SK-N-DZ (cell line): Measurements from ENCODE around the gene PLEKHA3. TPM values are rescaled to one million over a fixed set of nuclear protein-coding genes. Genes with fewer than 3 reads are reported as not detected.
"Not testable (repeated sequence)": the region's sequence is repeated elsewhere in the genome, so short reads cannot be mapped to it uniquely, and the experiment has no call there.

Source experiments
- DNase-seq: peaks from one replicate; pipeline ENCODE4 v3.0.0-alpha.2; 2015; ENCODE audit warnings: low spot score
- polyA plus RNA-seq, 2 experiments: library from polyadenylated mRNA; depleted of rRNA; stranded (reverse); fragments of >200 nt; gene quantifications; 2 replicates each; pipeline ENCODE4 v1.2.3, GENCODE V29; 2014

The PLEKHA3 gene
- 10.2 and 12.0 TPM in 2 replicates for polyA plus RNA-seq (2014; cell fraction: cytosol; rRNA removed)
- polyA plus RNA-seq (2014; cell fraction: nucleus; rRNA removed): 2.3 and 3.6 TPM in 2 replicates

DNA sequence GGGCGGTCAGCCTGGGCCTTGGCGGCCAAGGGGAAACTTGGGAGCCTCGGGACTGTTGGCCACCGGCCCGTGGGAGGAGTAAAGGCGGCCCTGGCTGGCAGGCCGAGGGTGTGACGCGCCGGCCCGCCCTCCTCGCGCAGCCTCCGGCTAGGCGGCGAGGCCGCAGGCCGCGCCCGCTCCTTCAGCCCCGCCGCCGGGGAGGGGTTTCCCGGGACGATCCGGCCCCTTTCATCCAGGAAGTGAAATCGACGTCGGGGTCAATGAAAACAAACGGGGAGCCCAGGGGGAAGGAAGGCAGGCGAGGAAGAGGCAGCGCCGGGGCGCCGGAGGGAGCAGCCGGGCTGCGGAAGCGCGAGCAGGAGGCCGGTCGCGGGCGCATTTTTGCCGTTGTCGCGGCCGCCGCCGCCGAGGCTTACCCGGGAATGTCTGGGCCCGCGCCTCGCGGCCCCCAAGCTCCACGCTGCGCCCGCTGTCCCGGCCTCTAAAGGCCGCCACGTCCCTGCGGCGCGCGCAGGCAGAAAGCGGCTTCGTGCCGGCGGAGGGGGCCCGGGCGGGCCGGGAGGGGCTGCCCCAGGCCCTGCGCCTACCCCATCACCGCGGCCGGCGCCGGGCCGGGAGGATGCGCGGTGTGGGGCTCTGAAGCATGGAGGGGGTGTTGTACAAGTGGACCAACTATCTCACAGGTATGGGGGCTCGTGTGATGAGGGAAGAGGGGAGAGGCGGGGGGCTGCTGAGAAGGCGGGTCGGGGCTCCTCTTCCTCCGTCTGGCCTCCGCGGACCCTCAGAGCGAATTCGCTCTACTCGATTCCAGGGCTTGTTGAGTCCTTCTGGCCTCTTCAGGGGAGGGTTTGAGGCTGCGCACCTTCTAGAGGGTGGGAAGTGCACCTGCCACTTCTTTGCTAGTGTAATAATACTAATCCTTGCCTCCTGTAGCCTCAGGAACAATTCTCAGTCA is at the start of gene PLEKHA3:
Gene PLEKHA3 (plus strand): TSS at position 231 of the 955 bp plus-strand sequence. CDS start 413 bp downstream, at position 644.
- DNase-seq: peak; percentile 95

DNA sequence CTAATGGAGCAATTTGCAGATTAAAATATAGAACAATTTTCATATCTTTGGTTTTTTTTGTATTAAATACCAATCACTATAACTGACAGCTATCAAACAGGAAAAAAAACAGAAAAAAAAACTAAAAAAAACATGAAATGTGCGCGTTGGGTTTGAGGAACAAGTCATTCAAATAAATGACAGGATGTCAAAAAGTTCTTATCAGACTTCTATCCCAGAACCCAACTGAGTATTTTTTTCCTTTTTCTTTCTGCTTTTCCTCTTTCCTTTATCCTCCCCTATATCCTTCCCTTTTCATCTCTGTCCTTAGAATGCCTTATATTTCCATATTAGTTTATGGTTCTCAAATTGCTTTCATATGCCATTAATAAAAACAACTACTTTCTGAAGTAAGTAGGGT is 43.6 kb upstream of the PLEKHA3 start:
- no peak for DNase-seq

DNA sequence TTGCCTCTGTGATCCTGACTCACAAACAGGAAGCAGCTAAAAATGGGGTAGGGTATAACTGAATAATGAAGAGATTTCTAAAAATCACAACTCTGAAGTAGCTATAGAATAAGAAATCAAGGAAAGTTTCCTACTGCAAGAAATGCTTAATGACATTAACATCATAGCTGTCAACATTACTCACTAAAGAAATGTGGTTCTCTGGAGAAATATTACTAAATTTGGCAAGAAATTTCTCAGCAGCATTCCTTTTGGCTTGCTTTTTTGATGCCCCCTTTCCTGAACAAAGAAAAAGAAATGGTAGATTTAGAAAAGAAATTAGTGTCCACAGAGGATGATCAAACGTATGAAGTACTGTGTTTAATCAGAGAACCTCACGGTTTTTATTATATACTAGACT is 38.8 kb upstream of the PLEKHA3 start:
- no peak for DNase-seq

DNA sequence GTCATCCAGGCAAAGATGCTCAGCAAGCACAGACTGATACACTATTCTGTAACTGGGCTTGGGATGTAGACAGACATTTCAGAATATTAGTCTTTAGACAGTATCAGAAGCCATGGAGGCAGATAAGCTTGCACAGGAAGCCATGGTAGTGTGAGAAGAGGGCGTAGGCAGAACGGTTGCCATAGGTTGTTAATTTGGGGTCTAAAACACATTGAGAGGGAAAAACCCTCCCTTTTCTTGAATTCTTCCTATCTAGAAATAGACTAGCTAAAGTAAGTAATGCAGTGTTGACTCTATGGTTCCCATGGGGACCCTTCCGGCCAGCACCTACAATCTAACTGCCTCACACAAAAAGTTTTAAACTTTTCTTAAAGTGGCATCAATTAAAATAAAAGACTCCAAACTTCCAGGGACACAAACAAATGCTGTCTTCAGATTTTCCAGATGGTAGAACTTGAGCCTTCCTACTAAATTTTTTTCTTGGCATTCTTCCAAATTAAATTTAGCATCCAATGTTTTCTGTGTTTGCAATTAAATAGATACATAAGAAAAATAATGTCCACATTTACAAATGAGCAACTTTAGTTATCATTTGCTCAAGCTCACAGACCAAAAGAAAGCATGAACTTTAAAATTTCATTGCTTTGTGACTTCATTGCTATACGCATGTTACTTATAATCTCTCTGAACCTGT is 31.1 kb upstream of the PLEKHA3 start:
- no peak for DNase-seq

DNA sequence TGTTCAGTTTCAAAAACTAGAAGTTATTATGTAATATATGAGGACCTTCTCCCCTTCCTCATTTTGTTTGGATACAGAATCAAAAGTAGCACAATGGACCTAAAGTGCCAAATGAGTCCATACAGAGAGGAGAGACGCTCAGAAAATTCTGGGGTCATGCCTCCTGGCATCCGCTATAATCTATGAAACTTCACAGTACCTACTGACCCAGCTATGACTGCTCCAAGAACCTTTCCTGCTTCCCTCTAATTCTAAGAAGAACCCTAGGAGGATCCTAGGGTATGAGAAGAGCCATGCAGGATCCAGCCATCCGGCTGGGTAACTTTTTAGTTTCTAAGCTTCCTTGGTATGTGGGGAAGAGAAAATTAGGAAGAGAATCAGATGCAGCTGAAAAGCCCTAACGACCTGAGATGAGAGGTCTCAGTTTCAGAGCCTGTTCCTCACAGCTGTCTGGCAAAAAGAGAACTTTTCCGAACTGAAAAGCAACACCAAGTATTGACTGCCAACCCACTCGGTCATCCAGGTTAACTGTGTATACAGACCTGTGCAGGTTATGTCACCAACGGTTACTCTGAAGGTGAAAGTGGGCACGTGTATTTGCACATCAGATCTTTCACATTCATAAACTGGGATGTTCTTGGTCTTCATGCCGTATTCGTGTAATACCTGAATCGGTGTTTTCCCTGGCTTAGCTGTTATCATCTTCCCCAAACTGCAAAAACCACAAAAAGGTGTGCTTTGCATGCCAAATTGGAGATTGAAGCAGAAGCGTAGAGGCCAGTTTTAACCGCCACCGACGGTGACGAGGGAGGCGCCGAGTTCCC is 30.3 kb upstream of the PLEKHA3 start:
- no peak for DNase-seq

DNA sequence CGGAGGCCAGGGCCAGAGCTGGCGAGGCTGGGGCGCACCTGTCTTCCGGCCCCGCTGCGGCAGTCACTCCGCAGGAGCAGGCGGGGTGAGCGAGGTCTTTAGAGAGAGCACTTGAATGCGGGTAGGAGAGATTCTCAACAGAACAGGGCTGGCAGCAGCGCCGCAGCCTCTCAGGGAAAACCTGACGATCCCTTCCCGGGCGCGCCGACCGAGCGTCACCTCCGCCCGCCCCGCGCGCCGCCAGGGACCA is 29.8 kb upstream of the PLEKHA3 start:
- no peak for DNase-seq

DNA sequence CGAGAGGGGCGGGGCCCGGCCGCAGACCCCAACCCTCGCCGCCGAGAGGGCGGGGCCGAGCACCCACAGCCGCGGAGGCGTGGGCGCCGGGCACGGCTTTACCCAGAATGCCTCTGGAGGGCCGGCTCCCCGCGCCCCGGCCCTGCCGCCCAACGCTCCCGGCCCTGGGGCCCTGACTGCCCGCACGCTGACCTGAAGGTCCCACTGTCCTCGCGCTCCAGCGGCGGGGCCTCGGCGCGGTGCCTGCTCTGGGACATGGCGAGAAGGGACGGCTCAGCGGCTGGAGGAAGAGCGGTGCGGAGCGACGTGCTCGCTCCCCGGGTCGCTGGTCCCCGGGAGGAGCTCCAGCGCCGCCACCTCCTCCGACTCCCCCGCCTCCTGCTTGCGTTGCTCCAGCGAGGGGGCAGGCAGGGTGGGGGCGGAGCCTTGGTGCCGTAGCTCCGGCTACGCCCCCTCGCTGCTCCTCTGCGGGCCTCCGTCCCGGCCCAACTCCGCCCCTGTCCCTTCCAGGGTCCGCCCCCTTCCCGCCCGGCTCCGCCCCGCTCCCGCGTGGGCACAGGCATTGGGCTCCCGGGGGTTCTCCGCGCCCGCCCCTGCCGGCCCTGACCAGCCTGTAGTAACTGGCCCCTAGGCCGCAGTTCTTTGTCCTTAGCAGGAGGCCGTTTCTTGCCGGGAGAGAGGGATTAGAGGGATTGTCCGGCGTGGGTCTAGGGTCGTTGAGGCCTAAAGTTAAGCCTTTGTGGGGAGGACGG is 29.3 kb upstream of the PLEKHA3 start, which contains the start of the genes PJVK and PRKRA:
Gene PJVK (plus strand): TSS at position 605 of the 752 bp plus-strand sequence. CDS start 2,032 bp downstream, outside the sequence.
Gene PRKRA (minus strand): TSS at position 402 of the 752 bp plus-strand sequence. CDS start 145 bp downstream, at position 257.
- peak; percentile 97 for DNase-seq

DNA sequence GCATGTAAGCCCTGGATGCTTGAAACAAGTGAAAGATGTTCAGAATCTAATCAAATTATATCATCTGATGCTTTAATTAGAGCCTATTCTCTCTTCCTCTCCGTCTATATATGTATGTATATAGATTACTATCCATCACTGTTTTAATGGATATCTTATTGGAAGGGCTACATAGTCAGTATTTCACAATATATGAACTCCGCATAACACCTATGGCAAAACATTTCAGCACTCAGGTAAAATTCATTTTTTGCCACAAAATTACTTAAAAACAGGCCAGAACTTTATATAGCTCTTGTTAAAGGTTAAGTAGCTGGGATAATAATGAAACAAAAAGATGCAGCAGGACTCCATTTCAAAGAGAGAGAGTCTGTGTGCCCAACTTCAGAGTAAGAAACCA is 27.9 kb upstream of the PLEKHA3 start:
- DNase-seq: peak; percentile 24

DNA sequence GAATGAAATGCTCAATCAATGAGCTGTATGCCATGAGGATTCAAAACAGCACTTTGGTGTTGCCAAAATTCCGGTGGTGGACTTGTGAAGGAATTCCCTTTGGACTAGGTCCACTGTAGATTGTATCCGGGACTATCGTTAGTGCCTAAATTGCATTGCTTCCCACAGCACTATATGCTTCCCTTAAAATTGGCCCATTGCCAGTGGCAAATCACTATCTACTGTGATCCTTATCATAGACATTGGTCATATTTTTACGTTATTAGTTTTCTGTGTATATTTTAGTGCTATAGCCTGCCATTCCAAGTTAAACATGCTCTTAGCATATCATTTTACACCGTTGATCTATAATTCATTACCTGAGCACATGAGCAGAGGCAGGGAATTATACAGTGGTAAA is 27.4 kb upstream of the PLEKHA3 start:
- DNase-seq: peak; percentile 56

DNA sequence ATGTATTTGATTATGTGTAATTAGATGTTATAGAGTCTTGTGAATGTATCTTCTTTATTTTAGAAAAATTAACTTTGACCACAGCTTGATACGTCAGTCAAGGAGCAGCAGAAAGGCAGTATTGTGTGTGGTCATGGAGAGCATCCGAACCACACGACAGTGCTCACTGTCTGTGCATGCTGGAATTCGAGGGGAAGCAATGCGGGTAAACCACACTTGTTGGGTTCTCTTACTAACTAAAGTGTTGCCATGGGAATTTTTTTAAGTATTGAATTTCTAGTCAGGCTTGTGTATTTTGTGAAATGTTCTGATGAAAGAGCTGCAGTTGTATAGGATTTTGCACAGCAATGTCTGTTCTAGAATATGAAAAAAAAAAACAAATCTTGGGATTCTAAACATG is 24.3 kb upstream of the PLEKHA3 start:
- no peak for DNase-seq

DNA sequence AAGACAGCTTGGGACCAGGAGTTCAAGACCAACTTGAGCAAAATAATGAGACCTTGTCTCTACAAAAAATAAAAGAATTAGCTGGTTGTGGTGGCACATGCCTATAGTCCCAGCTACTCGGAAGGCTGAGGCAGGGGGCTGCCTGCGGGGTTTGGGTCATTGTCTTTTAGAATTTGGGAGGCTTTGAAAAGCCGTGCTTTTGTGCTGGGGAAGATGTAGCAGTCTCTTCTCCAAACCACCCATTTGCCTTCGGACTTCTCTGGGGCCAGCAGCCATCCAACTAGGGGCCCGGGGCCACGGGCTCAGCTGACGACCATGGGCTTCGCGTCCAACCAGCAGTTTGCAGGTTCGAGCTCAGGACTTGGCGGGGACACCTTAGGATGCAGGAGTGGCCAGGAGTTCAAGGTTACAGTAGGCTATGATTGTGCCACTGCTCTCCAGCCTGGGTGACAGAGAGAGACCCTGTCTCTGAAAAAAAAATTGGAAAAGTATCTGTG is 22.8 kb upstream of the PLEKHA3 start:
- DNase-seq: no peak

DNA sequence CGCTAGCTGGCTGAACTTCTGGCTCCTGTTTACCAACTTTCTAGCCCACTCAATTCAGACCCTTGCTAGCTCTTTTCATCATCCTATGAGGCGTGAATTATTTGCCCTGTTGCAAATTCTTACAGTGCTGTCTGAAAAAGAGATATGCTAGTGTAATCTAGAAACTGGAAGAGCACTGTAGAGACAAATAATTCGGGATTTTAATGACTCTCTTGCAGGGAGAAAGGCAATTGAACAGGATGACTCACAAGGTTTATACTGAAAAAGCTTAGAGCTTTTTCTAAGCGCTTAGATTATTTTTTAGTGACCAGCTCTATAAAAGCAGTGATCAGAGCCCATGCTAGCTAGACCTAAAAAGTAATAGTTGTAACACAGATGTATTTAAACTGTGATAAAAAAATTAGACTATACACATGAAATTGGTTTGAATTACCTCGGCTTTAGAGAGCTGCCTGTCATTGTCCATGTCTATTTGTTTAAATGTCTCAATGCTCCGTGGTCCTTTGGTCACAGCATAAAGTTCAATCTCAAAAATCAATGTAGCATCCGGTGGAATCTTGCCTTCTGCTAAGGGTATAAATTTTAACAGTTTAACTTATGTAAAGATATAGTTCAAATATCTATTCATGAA is 10.9 kb upstream of the PLEKHA3 start:
- DNase-seq: no peak

DNA sequence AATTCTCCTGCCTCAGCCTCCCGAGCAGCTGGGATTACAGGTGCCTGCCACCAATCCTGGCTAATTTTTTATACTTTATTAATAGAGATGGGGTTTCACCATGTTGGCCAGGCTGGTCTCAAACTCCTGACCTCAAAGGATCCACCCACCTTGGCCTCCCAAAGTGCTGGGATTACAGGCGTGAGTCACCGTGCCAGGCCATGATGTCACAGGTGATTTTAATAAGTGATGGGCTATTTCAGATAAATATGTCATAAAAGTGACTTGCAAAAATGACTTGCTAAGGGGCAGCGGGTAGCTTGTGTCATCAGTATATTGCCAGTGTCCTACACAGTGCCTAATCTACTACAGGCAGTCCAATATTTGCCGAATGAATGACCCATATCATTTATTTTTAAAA is 8.9 kb upstream of the PLEKHA3 start:
- DNase-seq: not testable (repeated sequence)

DNA sequence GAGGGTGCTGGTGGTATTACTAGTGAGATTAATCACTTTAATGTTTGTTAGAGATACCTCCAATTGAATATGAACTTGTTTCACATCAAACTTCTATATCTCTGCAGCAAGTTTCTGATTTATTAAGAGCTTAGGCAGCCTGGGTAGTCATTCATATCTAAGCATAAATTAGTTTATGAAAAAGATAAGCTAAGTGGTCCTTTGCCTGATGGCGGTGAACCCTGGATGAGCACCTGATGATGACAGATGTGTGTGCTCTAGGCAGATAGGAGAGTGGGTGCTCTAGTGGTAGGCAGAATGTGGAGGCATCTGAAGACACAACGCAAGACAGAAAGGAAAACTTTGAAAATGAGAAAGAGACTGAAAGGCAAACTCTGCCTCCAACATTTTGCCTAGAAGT is 6.9 kb upstream of the PLEKHA3 start:
- peak; percentile 19 for DNase-seq

DNA sequence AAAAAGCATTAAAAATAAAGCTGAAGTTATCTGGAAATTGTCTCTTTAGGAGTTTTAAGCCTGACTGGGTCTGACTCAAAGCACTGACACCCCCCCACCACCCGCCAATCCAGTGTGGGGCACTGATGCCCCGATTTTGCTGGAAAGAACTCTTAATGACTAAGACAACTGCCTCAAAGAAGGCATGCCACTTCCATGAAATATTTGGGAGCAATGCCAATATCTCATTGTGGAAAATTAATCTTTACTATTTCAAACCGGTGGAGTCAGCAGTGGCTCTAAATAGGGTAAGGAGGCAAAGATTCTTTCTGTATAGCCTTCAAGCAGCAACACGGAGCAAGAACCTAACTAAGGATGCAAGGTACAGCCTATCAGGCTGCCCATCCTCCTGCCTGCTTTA is 6.3 kb upstream of the PLEKHA3 start:
- DNase-seq: no peak

DNA sequence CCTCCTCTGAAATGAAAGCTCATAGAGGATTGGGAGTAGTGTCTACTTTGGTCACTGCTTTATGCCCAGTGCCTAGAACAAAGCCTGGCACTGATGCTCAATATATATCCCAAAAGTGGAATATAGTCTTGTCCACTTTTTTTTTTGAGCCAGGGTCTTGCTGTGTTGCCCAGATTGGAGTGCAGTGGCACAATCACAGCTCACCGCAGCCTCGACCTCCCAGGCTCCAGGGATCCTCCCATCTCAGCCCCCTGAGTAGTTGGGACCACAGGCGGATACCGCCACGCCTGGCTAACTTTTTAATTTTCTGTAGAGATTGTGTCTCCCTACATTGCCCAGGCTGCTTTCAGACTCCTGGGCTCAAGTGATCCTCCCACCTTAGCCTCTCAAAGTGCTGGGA is 5.7 kb upstream of the PLEKHA3 start:
- DNase-seq: no peak

DNA sequence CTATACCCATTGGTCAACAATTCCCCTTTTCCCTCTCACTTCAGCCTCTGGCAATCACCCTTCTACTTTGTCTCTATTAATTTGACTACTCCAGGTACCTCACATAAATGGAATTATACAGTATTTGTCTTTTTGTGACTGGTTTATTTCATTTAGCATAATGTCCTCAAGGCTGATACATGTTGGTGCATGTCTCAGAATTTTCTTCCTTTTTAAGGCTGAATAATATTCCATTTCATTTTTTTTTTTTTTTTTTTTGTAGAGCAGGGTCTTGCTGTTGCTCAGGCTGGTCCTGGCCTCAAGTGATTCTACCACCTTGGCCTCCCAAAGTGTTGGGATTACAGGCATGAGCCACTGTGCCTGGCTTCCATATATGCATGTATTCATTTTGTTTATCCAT is 3.8 kb upstream of the PLEKHA3 start:
- no peak for DNase-seq

DNA sequence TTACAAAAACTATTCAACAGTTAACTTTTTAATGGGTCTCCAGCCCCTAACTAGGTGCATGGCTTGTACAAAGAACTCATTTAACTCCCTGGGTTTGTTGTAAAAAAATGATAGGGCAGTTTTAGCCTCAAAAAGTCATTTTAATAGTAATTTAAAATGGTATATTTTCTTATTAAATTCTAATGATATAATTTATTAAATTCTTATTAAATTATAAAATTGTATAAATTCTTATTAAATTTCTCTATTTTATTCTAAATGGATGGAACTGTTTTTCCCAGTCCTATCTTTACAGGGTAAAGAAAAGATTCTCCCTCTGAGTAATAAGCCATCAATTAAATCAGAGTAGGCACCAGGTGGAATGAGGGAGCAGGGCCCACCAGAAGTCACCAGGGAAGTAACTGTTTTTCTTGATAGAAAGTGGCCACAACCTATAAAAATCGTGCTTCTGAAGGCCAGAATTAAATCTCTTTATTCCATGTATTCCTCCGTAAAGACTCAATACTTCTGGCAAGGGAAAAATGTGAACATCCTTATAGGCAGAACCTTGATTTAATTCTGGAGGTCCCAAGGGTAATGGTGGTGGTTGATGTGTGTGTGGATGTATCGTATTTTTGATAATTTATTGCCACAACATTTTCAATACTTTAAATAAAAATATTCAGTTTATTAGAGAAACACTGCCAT is 2.7 kb upstream of the PLEKHA3 start:
- DNase-seq: peak; percentile 56

DNA sequence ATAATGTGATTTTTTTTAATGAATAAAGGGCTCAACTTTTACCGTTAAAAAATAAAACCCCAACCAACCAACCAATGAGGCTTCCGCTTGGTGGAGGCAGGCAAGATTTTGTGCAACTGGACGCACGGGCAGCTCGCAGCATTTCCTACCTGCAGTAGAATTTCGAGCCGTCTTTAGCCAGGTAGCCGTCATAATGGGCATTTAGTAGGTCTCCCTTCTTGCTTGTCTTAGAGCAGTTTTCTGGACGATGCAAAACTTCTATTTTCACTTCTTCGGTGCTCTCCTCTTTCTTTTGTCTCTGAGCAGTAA is 2.2 kb upstream of the PLEKHA3 start:
- peak; percentile 33 for DNase-seq
